Esophagus muscularis mucosa (tissue), 4 donors: ENCODE measurements around the gene SS18L1. TPM values are rescaled to one million over a fixed set of nuclear protein-coding genes. Genes with fewer than 3 reads are reported as not detected.

Experiments used
- DNase-seq: peaks from one replicate; pipeline ENCODE4 v3.0.0-alpha.2; 2017; ENCODE audit errors: extremely low spot score
- H3K27ac ChIP-seq, 4 donors: fragments of 200-600 bp; sonication (generic); replicated peaks in 1 of 4; 1 replicate in 3 of 4; 2 replicates in 1 of 4; pipeline ENCODE4 v1.5.1; 2016 to 2019; ENCODE audit warnings: mild to moderate bottlenecking in 1 of 4
- H3K27me3 ChIP-seq, 4 donors: fragments of 200-600 bp; sonication (generic); one replicate each; pipeline versions ENCODE4 v1.5.1 to v1.6.0; 2016 to 2019
- H3K36me3 ChIP-seq, 4 donors: fragments of 200-600 bp; sonication (generic); one replicate each; pipeline ENCODE4 v1.5.1; 2016 to 2019
- H3K4me1 ChIP-seq, 4 donors: fragments of 200-600 bp; sonication (generic); one replicate each; pipeline ENCODE4 v1.5.1; 2016 to 2019
- H3K4me3 ChIP-seq, 4 donors: fragments of 200-600 bp; sonication (generic); 1 replicate in 2 of 4; 2 replicates in 2 of 4; pipeline ENCODE4 v1.5.1; 2016 to 2019; ENCODE audit warnings: mild to moderate bottlenecking in 4 of 4, moderate library complexity in 1 of 4
- H3K9me3 ChIP-seq, 4 donors: fragments of 200-600 bp; sonication (generic); 1 replicate in 3 of 4; 2 replicates in 1 of 4; pipeline ENCODE4 v1.5.1; 2016 to 2019
- CTCF ChIP-seq, 3 experiments: fragments of 200-600 bp in 2 of 3; fragments of 450-650 bp in 1 of 3; sonication (generic) in 2 of 3; IDR thresholded peaks; one replicate each; pipeline ENCODE4 v1.5.1; 2017 to 2019; ENCODE audit warnings: antibody characterized with exemption in 3 of 3, mild to moderate bottlenecking in 2 of 3, moderate library complexity in 1 of 3
- EP300 ChIP-seq: sonication (generic); formaldehyde crosslinking; IDR thresholded peaks from one replicate; pipeline ENCODE4 v1.6.1; 2017; ENCODE audit warnings: antibody characterized with exemption
- POLR2A ChIP-seq: fragments of 450-650 bp; IDR thresholded peaks from one replicate; pipeline ENCODE4 v1.6.1; 2017; ENCODE audit warnings: antibody characterized with exemption, moderate library complexity, mild to moderate bottlenecking, low read depth
- POLR2AphosphoS5 ChIP-seq, 2 donors: sonication (generic); formaldehyde crosslinking; IDR thresholded peaks; one replicate each; pipeline ENCODE4 v1.6.1; 2017; ENCODE audit warnings: antibody characterized with exemption in 2 of 2
- WGBS: methylation state at CpG from one replicate; pipeline ENCODE4 v1.1.5; 2018; 5-methylcytosine and 5-hydroxymethylcytosine counted together
- intact Hi-C: fragments of 100-400 bp; cut with DNase I; formaldehyde crosslinking; loops from one replicate; pipeline ENCODE4 v1.15.1; 2023
- total RNA-seq, 4 donors: library from RNA; depleted of rRNA; stranded (reverse); fragments of >200 nt; gene quantifications; one replicate each; pipeline versions ENCODE4 v1.1.0 to v1.2.1, GENCODE V29; 2016

Gene SS18L1
- total RNA-seq, 4 donors from 2014 or later = 9.1 to 13.3 (median 10.8) TPM

GRCh38 chr20:62197311-62197710 lies 53.7 kb downstream of the SS18L1 start:
- Histone ChIP-seq H3K36me3 (peaks cover 48 to 97% (median 79%) of the 10 kb centered on the region in 4 donors), H3K4me1 (no peaks in the 10 kb centered on the region), H3K27me3 (no peaks in the 10 kb centered on the region), H3K4me3 (no peak overlapping the region), H3K9me3 (no peaks in the 10 kb centered on the region), H3K27ac (no peak overlapping the region)
- no peak for TF ChIP-seq POLR2A
- TF ChIP-seq CTCF (IDR thresholded peaks at IDR 0.05) = no peak
- TF ChIP-seq POLR2AphosphoS5 (IDR thresholded peaks at IDR 0.05) = no peak
- TF ChIP-seq EP300 = no peak
- intact Hi-C loops = no loop called here
- WGBS = 94% methylated on average over 9 of the region's 9 CpGs
- no peak for DNase-seq

DNA sequence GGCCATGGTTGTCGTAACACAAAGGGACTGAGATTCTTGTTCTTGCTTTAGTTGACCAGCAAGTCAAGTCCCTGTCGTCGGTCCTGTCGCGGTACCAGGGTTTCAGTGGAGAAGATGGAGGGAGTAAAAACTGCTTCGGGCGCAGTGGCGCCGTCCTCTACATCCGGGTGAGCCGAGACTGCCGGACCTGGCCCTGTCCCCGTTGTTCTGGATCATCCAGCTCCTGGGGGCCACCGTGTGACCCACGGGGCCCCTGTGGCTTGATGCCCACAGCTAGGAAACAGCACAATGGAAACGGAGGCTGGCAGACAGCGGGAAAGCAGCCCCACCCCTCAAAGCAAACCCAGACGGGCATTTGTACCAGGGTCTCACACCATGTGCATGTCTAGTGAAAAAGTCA lies 54.2 kb downstream of the SS18L1 start:
- Histone ChIP-seq H3K36me3 (peaks cover 50 to 97% (median 83%) of the 10 kb centered on the region in 4 donors), H3K27me3 (no peaks in the 10 kb centered on the region), H3K9me3 (no peaks in the 10 kb centered on the region), H3K4me1 (no peaks in the 10 kb centered on the region), H3K27ac (no peak overlapping the region), H3K4me3 (no peak overlapping the region)
- no peak for TF ChIP-seq CTCF (IDR thresholded peaks at IDR 0.05)
- no peak for TF ChIP-seq POLR2A
- TF ChIP-seq EP300 = no peak
- no peak for TF ChIP-seq POLR2AphosphoS5 (IDR thresholded peaks at IDR 0.05)
- intact Hi-C loops = no loop called here
- DNase-seq = no peak
- WGBS = 94% methylated on average over 16 of the region's 18 CpGs

GRCh38 chr20:62198496-62198895 lies 54.9 kb downstream of the SS18L1 start:
- WGBS = 91% methylated on average over 13 of the region's 17 CpGs
- Histone ChIP-seq H3K27me3 (no peaks in the 10 kb centered on the region), H3K4me1 (no peaks in the 10 kb centered on the region), H3K27ac (no peak overlapping the region), H3K36me3 (peaks cover 53 to 99% (median 86%) of the 10 kb centered on the region in 4 donors), H3K9me3 (no peaks in the 10 kb centered on the region), H3K4me3 (no peak overlapping the region)
- TF ChIP-seq CTCF (IDR thresholded peaks at IDR 0.05) = no peak
- TF ChIP-seq POLR2A = no peak
- TF ChIP-seq POLR2AphosphoS5 (IDR thresholded peaks at IDR 0.05) = no peak
- TF ChIP-seq EP300 = no peak
- intact Hi-C loops = no loop called here
- DNase-seq = no peak

DNA sequence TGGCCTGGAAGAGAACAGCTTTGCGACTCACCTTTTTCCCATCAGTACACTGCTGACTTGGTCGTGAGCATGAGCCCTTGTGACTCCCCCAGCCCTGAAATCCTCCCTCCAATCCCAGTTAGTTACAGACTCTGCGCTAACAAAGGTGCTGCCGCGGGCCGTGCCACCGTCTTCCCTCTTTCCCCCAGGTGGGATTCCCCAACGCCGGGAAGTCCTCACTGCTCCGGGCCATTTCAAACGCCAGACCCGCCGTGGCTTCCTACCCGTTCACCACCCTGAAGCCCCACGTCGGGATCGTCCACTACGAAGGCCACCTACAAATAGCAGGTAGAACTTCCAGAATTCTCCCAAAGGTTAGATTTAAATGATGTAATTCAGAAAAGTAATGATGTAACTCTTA lies 55.4 kb downstream of the SS18L1 start:
- TF ChIP-seq CTCF (IDR thresholded peaks at IDR 0.05) (no peak), EP300 (no peak)
- H3K4me1 ChIP-seq = no peaks in the 10 kb centered on the region
- no peaks in the 10 kb centered on the region for H3K9me3 ChIP-seq
- no peaks in the 10 kb centered on the region for H3K27me3 ChIP-seq
- H3K4me3 ChIP-seq = no peak overlapping the region
- 97% methylated on average over 12 of the region's 18 CpGs for WGBS
- H3K27ac ChIP-seq = no peak overlapping the region
- DNase-seq = no peak
- peaks cover 52 to 98% (median 86%) of the 10 kb centered on the region in 4 donors for H3K36me3 ChIP-seq
- intact Hi-C loops = no loop called here

GRCh38 chr20:62200491-62201172 lies 57.1 kb downstream of the SS18L1 start:
- no peak for DNase-seq
- Histone ChIP-seq H3K9me3 (no peaks in the 10 kb centered on the region), H3K4me3 (no peak overlapping the region), H3K4me1 (no peaks in the 10 kb centered on the region), H3K36me3 (peaks cover 52 to 83% (median 78%) of the 10 kb centered on the region in 4 donors), H3K27ac (no peak overlapping the region), H3K27me3 (no peaks in the 10 kb centered on the region)
- intact Hi-C loops = no loop called here
- TF ChIP-seq CTCF (IDR thresholded peaks at IDR 0.05) (no peak), EP300 (no peak), POLR2A (no peak)
- WGBS = 93% methylated on average over 38 of the region's 38 CpGs
